PC-3 (cell line): ENCODE data around the gene APBA1. TPM values are rescaled to one million over a fixed set of nuclear protein-coding genes. Genes with fewer than 3 reads are reported as not detected.

ENCODE experiments used
- ATAC-seq: fragments of 200-7000 bp; cut with Tn5 transposase; 2 replicates; pipeline ENCODE4 v1.9.1; 2020; ENCODE audit warnings: mild to moderate bottlenecking, moderate library complexity
- BruUV-seq: library from RNA; stranded (reverse); fragments of 400-500 nt; replicated peaks from 2 replicates; lab custom pipeline; 2021; lab: Mats Ljungman, UMichigan
- CTCF ChIA-PET: fragments of 300-600 bp; sonication (Branson Sonifier 250); formaldehyde crosslinking; loops from one replicate; lab custom pipeline; 2022; ENCODE audit warnings: antibody characterized with exemption; lab: Charles Lee
- POLR2A ChIA-PET: fragments of 300-600 bp; sonication (Branson Sonifier 250); formaldehyde crosslinking; loops from one replicate; lab custom pipeline; 2022; ENCODE audit warnings: antibody characterized with exemption; ENCODE audit not compliant: unreplicated experiment; lab: Charles Lee
- DNase-seq: peaks from one replicate; pipeline ENCODE4 v3.0.0-alpha.2; 2015
- H2AFZ ChIP-seq: fragments of 300-600 bp; sonication (generic); 2 replicates; pipeline ENCODE4 v1.6.0; 2016; ENCODE audit warnings: antibody characterized with exemption, low read length
- H3F3A ChIP-seq: fragments of 300-600 bp; sonication (generic); one replicate; pipeline ENCODE4 v1.6.0; 2017; ENCODE audit warnings: antibody characterized with exemption, low read length, control low read depth, mild to moderate bottlenecking; ENCODE audit not compliant: unreplicated experiment
- H3K27ac ChIP-seq: fragments of 300-600 bp; sonication (generic); 2 replicates; pipeline ENCODE4 v1.5.1; 2016; ENCODE audit warnings: mild to moderate bottlenecking, low read length
- H3K27me3 ChIP-seq: fragments of 300-600 bp; sonication (generic); 2 replicates; pipeline ENCODE4 v1.6.1; 2016; ENCODE audit warnings: low read length, mixed read lengths
- H3K36me3 ChIP-seq: fragments of 300-600 bp; sonication (generic); 2 replicates; pipeline ENCODE4 v1.6.1; 2016; ENCODE audit warnings: low read depth, mixed run types, low read length, mixed read lengths
- H3K4me1 ChIP-seq: fragments of 300-600 bp; sonication (generic); 2 replicates; pipeline ENCODE4 v1.5.1; 2016; ENCODE audit warnings: low read length; ENCODE audit not compliant: insufficient read depth
- H3K4me2 ChIP-seq: fragments of 300-600 bp; sonication (generic); 2 replicates; pipeline ENCODE4 v1.6.0; 2016; ENCODE audit warnings: low read length
- H3K4me3 ChIP-seq: fragments of 300-600 bp; sonication (generic); 2 replicates; pipeline ENCODE4 v1.5.1; 2016; ENCODE audit warnings: mild to moderate bottlenecking, low read length, mixed read lengths
- H3K79me2 ChIP-seq: fragments of 300-600 bp; sonication (generic); 2 replicates; pipeline ENCODE4 v1.6.1; 2017; ENCODE audit warnings: low read length, mixed read lengths
- H3K9ac ChIP-seq: fragments of 300-600 bp; sonication (generic); 2 replicates; pipeline ENCODE4 v1.6.0; 2016; ENCODE audit warnings: mild to moderate bottlenecking, low read length
- H3K9me2 ChIP-seq: fragments of 300-600 bp; sonication (generic); replicated peaks from 2 replicates; pipeline ENCODE4 v1.6.1; 2016; ENCODE audit warnings: mixed run types, low read length, mixed read lengths
- H3K9me3 ChIP-seq: fragments of 300-600 bp; sonication (generic); 2 replicates; pipeline ENCODE4 v1.6.1; 2016; ENCODE audit warnings: low read length, mixed read lengths
- H4K20me1 ChIP-seq: fragments of 300-600 bp; sonication (generic); 2 replicates; pipeline ENCODE4 v1.6.1; 2016; ENCODE audit warnings: low read length, mixed read lengths
- CTCF ChIP-seq: fragments of 300-600 bp; sonication (generic); conservative IDR thresholded peaks from 2 replicates; pipeline ENCODE4 v1.5.1; 2017; ENCODE audit warnings: antibody characterized with exemption, low read depth, mild to moderate bottlenecking, low read length
- EZH2 ChIP-seq: fragments of 300-600 bp; sonication (generic); IDR thresholded peaks from one replicate; pipeline ENCODE4 v1.6.1; 2017; ENCODE audit warnings: antibody characterized with exemption, mild to moderate bottlenecking, low read length; ENCODE audit not compliant: unreplicated experiment
- EZH2phosphoT487 ChIP-seq: fragments of 300-600 bp; sonication (generic); IDR thresholded peaks from 2 replicates; pipeline ENCODE4 v1.6.1; 2018; ENCODE audit warnings: mild to moderate bottlenecking, antibody characterized with exemption, low read length, borderline replicate concordance
- intact Hi-C: fragments of 100-400 bp; cut with micrococcal nuclease; formaldehyde crosslinking; loops from 2 replicates; pipeline ENCODE4 v1.9.0; 2023
- total RNA-seq: library from RNA; depleted of rRNA; stranded (reverse); fragments of >200 nt; gene quantifications from 2 replicates; pipeline ENCODE4 v1.2.3, GENCODE V29; 2014

APBA1 gene
- total RNA-seq, 1 experiment from 2014 or later, result 0.07 TPM

GRCh38 chr9:69420611-69421270 is 251.4 kb downstream of the APBA1 start:
- 0 out of 2 replicates have a peak, but pooled peaks cover 3% of the 10 kb centered on the region for H3K27me3 ChIP-seq
- H3K4me3 ChIP-seq, result no peak overlapping the region
- no peak overlapping the region for H3K9ac ChIP-seq
- no peak for ATAC-seq
- no peaks in the 10 kb centered on the region for H4K20me1 ChIP-seq
- intact Hi-C loops, result no loop called here
- BruUV-seq, result no TSS peak
- no peaks in the 10 kb centered on the region for H3K79me2 ChIP-seq
- no peaks in the 10 kb centered on the region for H3K9me2 ChIP-seq
- H3K36me3 ChIP-seq, result no peaks in the 10 kb centered on the region
- no peaks in the 10 kb centered on the region for H3K4me1 ChIP-seq
- ChIA-PET CTCF (no interaction called here), POLR2A (no interaction called here)
- H3K27ac ChIP-seq, result no peak overlapping the region
- TF ChIP-seq EZH2phosphoT487 (no peak), EZH2 (no peak), CTCF (no peak)
- no peaks in the 10 kb centered on the region for H3F3A ChIP-seq
- H2AFZ ChIP-seq, result no peak overlapping the region
- DNase-seq, result peak; percentile 27
- H3K9me3 ChIP-seq, result no peaks in the 10 kb centered on the region
- H3K4me2 ChIP-seq, result no peak overlapping the region

GRCh38 chr9:69412741-69413150 is 259.4 kb downstream of the APBA1 start:
- no peak overlapping the region for H3K4me3 ChIP-seq
- CTCF ChIA-PET, result no interaction called here
- H3K4me2 ChIP-seq, result no peak overlapping the region
- TF ChIP-seq EZH2phosphoT487 (no peak), CTCF (peak; percentile 61), EZH2 (no peak)
- H3K27ac ChIP-seq, result no peak overlapping the region
- ATAC-seq, result peak; percentile 87
- no peaks in the 10 kb centered on the region for H3K9me3 ChIP-seq
- intact Hi-C loops, result no loop called here
- peak; percentile 43 for DNase-seq
- no peak overlapping the region for H3K9ac ChIP-seq
- no peaks in the 10 kb centered on the region for H3K4me1 ChIP-seq
- no TSS peak for BruUV-seq
- H3K79me2 ChIP-seq, result no peaks in the 10 kb centered on the region
- no peaks in the 10 kb centered on the region for H3K9me2 ChIP-seq
- H4K20me1 ChIP-seq, result no peaks in the 10 kb centered on the region
- no peaks in the 10 kb centered on the region for H3K27me3 ChIP-seq
- H3F3A ChIP-seq, result no peaks in the 10 kb centered on the region
- no peak overlapping the region for H2AFZ ChIP-seq
- POLR2A ChIA-PET, result no interaction called here
- no peaks in the 10 kb centered on the region for H3K36me3 ChIP-seq

- ATAC-seq (no peak), DNase-seq (no peak)
- no peak overlapping the region for H3K27ac ChIP-seq
- intact Hi-C loops, result no loop called here
- H2AFZ ChIP-seq, result no peak overlapping the region
- BruUV-seq, result no TSS peak
- no peaks in the 10 kb centered on the region for H3K27me3 ChIP-seq
- ChIA-PET CTCF (no interaction called here), POLR2A (no interaction called here)
- no peak overlapping the region for H3K4me3 ChIP-seq
- no peaks in the 10 kb centered on the region for H3K9me3 ChIP-seq
- H3K4me1 ChIP-seq, result no peaks in the 10 kb centered on the region
- no peaks in the 10 kb centered on the region for H4K20me1 ChIP-seq
- H3K9ac ChIP-seq, result no peak overlapping the region
- no peaks in the 10 kb centered on the region for H3F3A ChIP-seq
- no peaks in the 10 kb centered on the region for H3K9me2 ChIP-seq
- no peak for TF ChIP-seq EZH2phosphoT487
- TF ChIP-seq CTCF, result no peak
- TF ChIP-seq EZH2, result no peak
- no peaks in the 10 kb centered on the region for H3K36me3 ChIP-seq
- no peaks in the 10 kb centered on the region for H3K79me2 ChIP-seq
- H3K4me2 ChIP-seq, result no peak overlapping the region
Measured at GRCh38 chr9:69411931-69412740, 260.0 kb downstream of the APBA1 start.
